Measurements from ENCODE around the gene TSR2. TPM values are rescaled to one million over a fixed set of nuclear protein-coding genes. Genes with fewer than 3 reads are reported as not detected.

Gene TSR2
- total and polyA plus RNA-seq, 2 donors (not counting 3 experiments of a cell fraction or from before 2014, with no cell fraction given), result 12.4 to 22.8 TPM

DNA sequence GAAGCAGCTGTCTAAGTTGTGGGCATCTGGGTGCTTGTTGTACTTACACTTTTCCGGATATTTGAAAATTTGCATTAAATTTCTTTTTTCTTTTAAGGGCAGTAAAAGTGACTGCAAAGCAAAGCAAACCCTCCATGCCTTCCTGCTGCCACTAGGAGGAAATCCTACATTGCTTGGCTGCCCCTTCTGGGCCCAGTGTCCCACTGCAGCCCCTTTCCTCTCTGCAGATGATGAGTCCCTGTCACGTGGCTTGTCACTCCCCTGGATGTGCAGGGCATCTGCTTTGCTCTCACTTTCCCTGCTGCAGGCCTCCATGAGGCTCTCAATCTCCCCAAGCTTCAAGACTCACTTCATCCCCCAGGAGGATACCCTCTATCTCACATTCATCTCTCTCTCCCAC is 12.7 kb downstream of the TSR2 start:
- Histone ChIP-seq H3K36me3 (ENCODE audit: control insufficient read depth in 2 of 2, extremely low read depth in 1 of 2, insufficient read depth in 2 of 2, low read length in 2 of 2) (peaks cover 0 to 2% of the 10 kb centered on the region in 2 experiments), H3K4me2 (ENCODE audit: insufficient read depth, low read length) (no peak overlapping the region), H3K27me3 (ENCODE audit: control insufficient read depth in 2 of 2, insufficient read depth in 2 of 2, low read length in 2 of 2) (no peaks in the 10 kb centered on the region), H3K9me3 (replicated peaks; ENCODE audit: control insufficient read depth, insufficient read depth, low read length) (no peaks in the 10 kb centered on the region), H4K20me1 (replicated peaks; ENCODE audit: control insufficient read depth, extremely low read depth, insufficient read depth, low read length) (no peaks in the 10 kb centered on the region), H3K79me2 (ENCODE audit: control insufficient read depth, insufficient read depth, low read length) (no peaks in the 10 kb centered on the region), H2AFZ (ENCODE audit: low read depth, low read length) (no peak overlapping the region), H3K4me1 (ENCODE audit: control insufficient read depth, extremely low read depth, insufficient read depth, low read length) (no peaks in the 10 kb centered on the region), H3K4me3 (replicated peaks in 1 of 3; ENCODE audit: insufficient read depth in 1 of 3, low read depth in 1 of 3, low read length in 3 of 3) (no peak overlapping the region), H3K9me1 (replicated peaks; ENCODE audit: control insufficient read depth, extremely low read depth, insufficient read depth, low read length) (no peaks in the 10 kb centered on the region), H3K27ac (ENCODE audit: insufficient read depth, low read depth, low read length) (no peak overlapping the region), H3K9ac (replicated peaks; ENCODE audit: extremely low read depth, insufficient read depth, low read length) (no peak overlapping the region)
- TF ChIP-seq, protein P1, sequence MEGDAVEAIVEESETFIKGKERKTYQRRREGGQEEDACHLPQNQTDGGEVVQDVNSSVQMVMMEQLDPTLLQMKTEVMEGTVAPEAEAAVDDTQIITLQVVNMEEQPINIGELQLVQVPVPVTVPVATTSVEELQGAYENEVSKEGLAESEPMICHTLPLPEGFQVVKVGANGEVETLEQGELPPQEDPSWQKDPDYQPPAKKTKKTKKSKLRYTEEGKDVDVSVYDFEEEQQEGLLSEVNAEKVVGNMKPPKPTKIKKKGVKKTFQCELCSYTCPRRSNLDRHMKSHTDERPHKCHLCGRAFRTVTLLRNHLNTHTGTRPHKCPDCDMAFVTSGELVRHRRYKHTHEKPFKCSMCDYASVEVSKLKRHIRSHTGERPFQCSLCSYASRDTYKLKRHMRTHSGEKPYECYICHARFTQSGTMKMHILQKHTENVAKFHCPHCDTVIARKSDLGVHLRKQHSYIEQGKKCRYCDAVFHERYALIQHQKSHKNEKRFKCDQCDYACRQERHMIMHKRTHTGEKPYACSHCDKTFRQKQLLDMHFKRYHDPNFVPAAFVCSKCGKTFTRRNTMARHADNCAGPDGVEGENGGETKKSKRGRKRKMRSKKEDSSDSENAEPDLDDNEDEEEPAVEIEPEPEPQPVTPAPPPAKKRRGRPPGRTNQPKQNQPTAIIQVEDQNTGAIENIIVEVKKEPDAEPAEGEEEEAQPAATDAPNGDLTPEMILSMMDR (IDR thresholded peaks at IDR 0.05; ENCODE audit: extremely low read depth in 1 of 2, insufficient read depth in 1 of 2, low read depth in 1 of 2, low read length in 2 of 2), result no peak
- TF ChIP-seq FOS (IDR thresholded peaks at IDR 0.05; ENCODE audit: borderline replicate concordance, insufficient read depth, low read length), result no peak
- no peak for TF ChIP-seq POLR2AphosphoS5 (IDR thresholded peaks at IDR 0.05; ENCODE audit: insufficient read depth, low read depth, low read length)
- TF ChIP-seq, protein P2, sequence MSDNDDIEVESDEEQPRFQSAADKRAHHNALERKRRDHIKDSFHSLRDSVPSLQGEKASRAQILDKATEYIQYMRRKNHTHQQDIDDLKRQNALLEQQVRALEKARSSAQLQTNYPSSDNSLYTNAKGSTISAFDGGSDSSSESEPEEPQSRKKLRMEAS (IDR thresholded peaks at IDR 0.05; ENCODE audit: insufficient read depth, insufficient read length), result no peak
- TF ChIP-seq MYC (IDR thresholded peaks at IDR 0.05; ENCODE audit: low read depth, low read length), result no peak
- TF ChIP-seq JUN (IDR thresholded peaks at IDR 0.05; ENCODE audit: borderline replicate concordance, insufficient read depth, insufficient read length, low read depth), result no peak
- no peak for TF ChIP-seq POLR2A (IDR thresholded peaks at IDR 0.05; ENCODE audit: low read depth, low read length)
- TF ChIP-seq EZH2 (IDR thresholded peaks at IDR 0.05; ENCODE audit: borderline replicate concordance, low read depth, low read length, severe bottlenecking), result no peak
- TF ChIP-seq GATA2 (IDR thresholded peaks at IDR 0.05; ENCODE audit: insufficient read depth, insufficient read length, low read depth, low read length), result no peak
- intact Hi-C loops (cut with micrococcal nuclease), result no loop called here
- no peak for FAIRE-seq
- ChIA-PET CTCF (no interaction called here), POLR2A (no interaction called here)
- no peak for DNase-seq (ENCODE audit: low read depth, low spot score)
- dilution Hi-C loops (cut with MboI; ENCODE audit: extremely low pct_ligation_motif_present, low sequenced_read_pairs), result no loop called here
- BruUV-seq (replicated peaks), result no TSS peak

Measured in endothelial cell of umbilical vein (primary cell).